Cardiac septum (tissue), 1 donor: ENCODE measurements around the gene STPG3. TPM values are rescaled to one million over a fixed set of nuclear protein-coding genes. Genes with fewer than 3 reads are reported as not detected.
"Not testable (repeated sequence)": the region's sequence is repeated elsewhere in the genome, so short reads cannot be mapped to it uniquely, and the experiment has no call there.

Experiments used
- DNase-seq: peaks from one replicate; pipeline ENCODE4 v3.0.0-alpha.2; 2020; ENCODE audit warnings: low spot score
- intact Hi-C: fragments of 100-400 bp; cut with DNase I; formaldehyde crosslinking; loops from one replicate; pipeline ENCODE4 v1.14.0; 2022
- total RNA-seq: library from RNA; stranded (reverse); fragmentation: NEBNext Ultra II Directional; extraction: Animal tissue kit (Norgen Biotek cat#: 25700); gene quantifications from one replicate; pipeline ENCODE4 v1.2.1, GENCODE V29; 2021
- donor health status: DM: no; HTN: no; CAD: no.

Gene STPG3
- total RNA-seq, 1 donor from 2014 or later: not detected

- intact Hi-C loops: no loop called here
- no peak for DNase-seq
These were observed 19.6 kb upstream of the STPG3 start for GRCh38 chr9:137231372-137232039.

- intact Hi-C loops: no loop called here
- DNase-seq: no peak
These were observed 19.0 kb upstream of the STPG3 start for GRCh38 chr9:137232101-137232500.

GRCh38 chr9:137232510-137232909 lies 18.6 kb upstream of the STPG3 start:
- intact Hi-C loops: no loop called here
- no peak for DNase-seq

GRCh38 chr9:137233143-137233980 lies 17.7 kb upstream of the STPG3 start:
- DNase-seq: no peak
- intact Hi-C loops: no loop called here

GRCh38 chr9:137234055-137234697 lies 16.9 kb upstream of the STPG3 start:
- intact Hi-C loops: no loop called here
- DNase-seq: no peak

- intact Hi-C loops: no loop called here
- DNase-seq: no peak
These were observed 16.2 kb upstream of the STPG3 start for GRCh38 chr9:137234758-137235423.

- intact Hi-C loops: no loop called here
- no peak for DNase-seq
These were observed 15.5 kb upstream of the STPG3 start for GRCh38 chr9:137235424-137236237.

GRCh38 chr9:137236238-137236935 lies 14.7 kb upstream of the STPG3 start:
- peak; percentile 94 for DNase-seq
- intact Hi-C loops: no loop called here

GRCh38 chr9:137236936-137237421 lies 14.1 kb upstream of the STPG3 start:
- intact Hi-C loops: no loop called here
- DNase-seq: no peak

GRCh38 chr9:137237759-137238726 lies 13.0 kb upstream of the STPG3 start:
- DNase-seq: no peak
- intact Hi-C loops: loop anchor here (2.0 kb wide), 1 partner anchor 13 kb away; the partner anchor contains the start of gene CYSRT1

GRCh38 chr9:137239541-137240200 lies 11.4 kb upstream of the STPG3 start:
- intact Hi-C loops: loop anchor here (1.0 to 2.0 kb wide), 3 partner anchors 15 to 169 kb away; partner anchors contain the start of genes CYSRT1 and NELFB
- DNase-seq: not testable (repeated sequence)

GRCh38 chr9:137240318-137240840 lies 10.7 kb upstream of the STPG3 start:
- intact Hi-C loops: loop anchor here (1.0 to 2.0 kb wide), 2 partner anchors 14 to 168 kb away; partner anchors contain the start of gene NELFB
- peak; percentile 87 for DNase-seq

GRCh38 chr9:137240841-137241489 lies 10.1 kb upstream of the STPG3 start, which contains the start of gene TUBB4B:
TSS of gene TUBB4B (plus strand) at chr9:137241287. CDS start at chr9:137241361, 74 bp downstream.
- peak; percentile 99 for DNase-seq
- intact Hi-C loops: loop anchor here (1.0 to 2.0 kb wide), 2 partner anchors 14 to 167 kb away; partner anchors contain the start of gene NELFB

- peak; percentile 87 for DNase-seq
- intact Hi-C loops: loop anchor here (2.0 kb wide), 1 partner anchor 13 kb away; the partner anchor contains the start of gene NELFB
These were observed 9.4 kb upstream of the STPG3 start for GRCh38 chr9:137241490-137242268.
